Kidney epithelial cell (primary cell): ENCODE measurements around the gene OXCT1. TPM values are rescaled to one million over a fixed set of nuclear protein-coding genes. Genes with fewer than 3 reads are reported as not detected.
"Not testable (repeated sequence)": the region's sequence is repeated elsewhere in the genome, so short reads cannot be mapped to it uniquely, and the experiment has no call there.

Experiments used
- DNase-seq: peaks from one replicate; pipeline ENCODE4 v3.0.0-alpha.2; 2010; ENCODE audit warnings: low read depth
- H3K27me3 ChIP-seq: 2 replicates; pipeline ENCODE4 v1.6.0; 2011; ENCODE audit warnings: low read length; ENCODE audit not compliant: control insufficient read depth, insufficient read depth
- H3K36me3 ChIP-seq: 2 replicates; pipeline ENCODE4 v1.5.1; 2011; ENCODE audit warnings: low read length; ENCODE audit not compliant: control insufficient read depth, insufficient read depth
- H3K4me3 ChIP-seq: 2 replicates; pipeline ENCODE4 v1.5.1; 2011; ENCODE audit warnings: low read depth, mild to moderate bottlenecking, control low read depth, low read length
- total RNA-seq: library from RNA; depleted of rRNA; stranded (reverse); fragments of >200 nt; gene quantifications from 2 replicates; pipeline ENCODE4 v1.2.3, GENCODE V29; 2015
- TF ChIP-seq, protein P1 (sequence below): IDR thresholded peaks from 2 replicates; pipeline ENCODE4 v1.5.1; 2011; ENCODE audit warnings: mild to moderate bottlenecking, moderate library complexity, low read length, control low read depth, inconsistent platforms; ENCODE audit not compliant: insufficient read depth, poor library complexity, severe bottlenecking

OXCT1 gene
- total RNA-seq, 1 donor from 2014 or later = 21.0 TPM

DNA sequence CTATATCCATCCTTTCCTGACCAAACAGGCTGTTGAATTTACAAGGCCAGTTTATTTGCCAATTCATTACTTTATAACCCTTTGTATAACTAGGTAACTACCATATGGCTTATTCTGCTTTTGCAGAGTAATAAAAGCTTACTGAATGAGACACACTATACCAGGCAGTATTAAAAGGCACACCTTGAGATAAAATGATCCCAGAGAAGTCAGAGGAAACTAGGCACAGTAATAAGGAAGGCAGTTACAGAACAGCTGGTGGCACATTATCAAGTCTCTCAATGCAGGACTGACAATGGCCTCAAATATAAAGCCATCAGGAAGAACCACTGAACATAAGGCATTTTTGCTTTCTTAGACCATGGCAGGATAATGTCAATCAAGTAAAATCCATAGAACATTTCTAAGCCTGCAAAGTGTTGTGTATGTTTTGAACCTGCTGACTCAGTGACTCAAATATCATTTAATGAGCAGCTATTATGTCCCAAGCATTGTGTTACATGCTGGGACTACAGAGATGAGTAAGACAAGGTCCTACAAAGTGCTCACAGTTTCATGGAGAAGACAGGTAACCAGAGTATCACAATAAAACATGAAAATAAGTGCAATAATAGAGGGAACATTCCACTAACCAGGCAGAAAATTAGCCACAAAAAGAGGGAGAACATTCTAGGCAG lies 52.5 kb downstream of the OXCT1 start:
- H3K4me3 ChIP-seq = no peak overlapping the region
- DNase-seq = no peak
- H3K36me3 ChIP-seq = no peaks in the 10 kb centered on the region
- TF ChIP-seq, protein P1, sequence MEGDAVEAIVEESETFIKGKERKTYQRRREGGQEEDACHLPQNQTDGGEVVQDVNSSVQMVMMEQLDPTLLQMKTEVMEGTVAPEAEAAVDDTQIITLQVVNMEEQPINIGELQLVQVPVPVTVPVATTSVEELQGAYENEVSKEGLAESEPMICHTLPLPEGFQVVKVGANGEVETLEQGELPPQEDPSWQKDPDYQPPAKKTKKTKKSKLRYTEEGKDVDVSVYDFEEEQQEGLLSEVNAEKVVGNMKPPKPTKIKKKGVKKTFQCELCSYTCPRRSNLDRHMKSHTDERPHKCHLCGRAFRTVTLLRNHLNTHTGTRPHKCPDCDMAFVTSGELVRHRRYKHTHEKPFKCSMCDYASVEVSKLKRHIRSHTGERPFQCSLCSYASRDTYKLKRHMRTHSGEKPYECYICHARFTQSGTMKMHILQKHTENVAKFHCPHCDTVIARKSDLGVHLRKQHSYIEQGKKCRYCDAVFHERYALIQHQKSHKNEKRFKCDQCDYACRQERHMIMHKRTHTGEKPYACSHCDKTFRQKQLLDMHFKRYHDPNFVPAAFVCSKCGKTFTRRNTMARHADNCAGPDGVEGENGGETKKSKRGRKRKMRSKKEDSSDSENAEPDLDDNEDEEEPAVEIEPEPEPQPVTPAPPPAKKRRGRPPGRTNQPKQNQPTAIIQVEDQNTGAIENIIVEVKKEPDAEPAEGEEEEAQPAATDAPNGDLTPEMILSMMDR = no peak
- H3K27me3 ChIP-seq = no peaks in the 10 kb centered on the region

DNA sequence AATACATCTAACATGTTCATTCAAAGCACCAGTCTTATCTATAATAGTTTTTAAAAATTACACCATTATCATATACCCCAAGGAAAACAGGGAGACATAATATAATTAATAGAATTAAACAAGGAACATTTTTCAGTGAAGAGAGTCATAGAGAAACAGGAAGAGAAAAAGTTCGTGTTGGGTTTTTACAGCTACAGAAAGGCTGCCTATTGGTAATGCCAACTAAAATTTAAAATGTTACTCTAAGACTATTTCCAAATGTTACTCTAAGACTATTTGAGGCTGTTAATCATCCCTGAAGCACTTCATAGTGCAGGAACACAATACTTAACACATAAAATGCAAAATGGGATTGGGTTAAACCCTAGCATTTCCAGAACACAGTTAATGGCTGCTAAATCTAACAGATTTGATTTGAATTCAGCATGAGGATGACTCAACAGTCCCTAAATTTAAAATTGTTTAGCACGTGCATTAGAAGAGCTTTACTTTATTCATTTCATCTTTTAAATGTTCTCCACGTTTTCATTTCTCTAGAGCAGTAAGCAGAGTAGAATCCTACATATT lies 54.5 kb downstream of the OXCT1 start:
- Histone ChIP-seq H3K4me3 (no peak overlapping the region), H3K36me3 (no peaks in the 10 kb centered on the region), H3K27me3 (no peaks in the 10 kb centered on the region)
- no peak for DNase-seq
- TF ChIP-seq, protein P1 = no peak

GRCh38 chr5:41815261-41815660 lies 55.0 kb downstream of the OXCT1 start:
- no peak for DNase-seq
- no peaks in the 10 kb centered on the region for H3K27me3 ChIP-seq
- no peaks in the 10 kb centered on the region for H3K36me3 ChIP-seq
- H3K4me3 ChIP-seq = no peak overlapping the region
- TF ChIP-seq, protein P1 = no peak

DNA sequence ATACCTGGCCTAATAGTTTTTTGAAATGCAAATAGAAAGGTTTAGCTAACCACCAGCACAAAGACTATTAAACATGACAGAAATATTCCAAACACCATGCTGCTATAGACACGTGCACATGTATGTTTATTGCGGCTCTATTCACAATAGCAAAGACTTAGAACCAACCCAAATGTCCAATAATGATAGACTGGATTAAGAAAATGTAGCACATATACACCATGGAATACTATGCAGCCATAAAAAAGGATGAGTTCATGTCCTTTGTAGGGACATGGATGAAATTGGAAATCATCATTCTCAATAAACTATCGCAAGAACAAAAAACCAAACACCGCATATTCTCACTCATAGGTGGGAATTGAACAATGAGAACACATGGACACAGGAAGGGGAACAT lies 55.9 kb downstream of the OXCT1 start:
- DNase-seq, H3K27me3 ChIP-seq, H3K36me3 ChIP-seq, H3K4me3 ChIP-seq: not testable (repeated sequence)

- TF ChIP-seq, protein P1 = no peak
- H3K27me3 ChIP-seq = no peaks in the 10 kb centered on the region
- no peak for DNase-seq
- no peaks in the 10 kb centered on the region for H3K36me3 ChIP-seq
- H3K4me3 ChIP-seq = no peak overlapping the region
These were observed 58.1 kb downstream of the OXCT1 start for GRCh38 chr5:41812156-41812555.

DNA sequence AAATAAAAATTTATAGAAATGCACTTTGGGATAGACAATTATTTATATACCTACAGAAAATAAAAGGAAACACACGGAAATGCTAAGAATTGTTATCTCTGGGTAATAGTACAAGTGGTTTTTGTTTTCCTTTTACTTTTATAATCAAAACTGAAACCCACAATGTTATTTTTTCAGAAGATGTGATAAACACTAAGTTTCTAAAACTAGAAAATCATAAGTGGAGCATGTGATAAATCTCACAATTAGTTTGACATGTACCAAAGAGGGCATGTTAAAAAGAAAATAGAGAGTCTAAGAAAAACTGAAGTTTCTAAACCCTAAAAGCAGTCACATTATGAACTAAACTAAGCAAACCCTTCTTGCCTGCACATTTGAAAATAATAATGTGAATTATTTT lies 61.1 kb downstream of the OXCT1 start:
- TF ChIP-seq, protein P1 = no peak
- Histone ChIP-seq H3K4me3 (no peak overlapping the region), H3K36me3 (no peaks in the 10 kb centered on the region), H3K27me3 (no peaks in the 10 kb centered on the region)
- DNase-seq = no peak
